Astrocyte (in vitro differentiated cells and primary cell): Measurements from ENCODE around the gene PDZK1IP1.

Experiments used
- CTCF ChIP-seq: IDR thresholded peaks from 2 replicates; pipeline ENCODE4 v1.5.1; 2011; ENCODE audit warnings: low read depth, mild to moderate bottlenecking, inconsistent platforms, low read length, moderate library complexity; ENCODE audit not compliant: insufficient read depth
- EZH2 ChIP-seq: IDR thresholded peaks from 2 replicates; pipeline ENCODE4 v1.6.1; 2012; ENCODE audit warnings: mild to moderate bottlenecking, low read length, inconsistent platforms; ENCODE audit not compliant: insufficient read depth

- TF ChIP-seq CTCF, result no peak
- TF ChIP-seq EZH2, result no peak
These were observed 37.0 kb upstream of the PDZK1IP1 start for GRCh38 chr1:47226839-47227215.
